ENCODE results near the gene C10orf71. TPM values are rescaled to one million over a fixed set of nuclear protein-coding genes. Genes with fewer than 3 reads are reported as not detected.

Gene C10orf71
- total and polyA plus RNA-seq, 12 donors: 0.08 to 0.10 TPM; not detected in 10

DNA sequence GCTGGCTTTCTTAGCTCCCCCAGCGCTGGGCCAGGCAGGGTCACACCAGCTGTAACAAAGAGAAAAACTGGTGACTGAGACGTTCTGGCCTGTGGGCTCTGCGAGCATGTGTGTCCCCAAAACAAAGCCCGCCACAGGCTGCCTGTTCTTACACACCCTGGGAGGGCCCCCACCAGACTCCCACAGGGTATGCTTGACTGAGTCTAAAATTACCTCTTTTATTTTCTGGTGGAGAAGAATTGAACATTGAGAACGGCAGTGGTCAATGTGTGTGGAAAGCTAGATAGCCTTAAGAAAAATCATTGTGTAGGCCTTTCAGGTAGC lies 808 bp downstream of the C10orf71 start:
- H3K9me3 ChIP-seq (replicated peaks in 1 of 3): no peaks in the 10 kb centered on the region
- H3K36me3 ChIP-seq (replicated peaks in 1 of 2): no peaks in the 10 kb centered on the region
- no peak overlapping the region for H3K4me3 ChIP-seq
- intact Hi-C loops (cut with DNase I): no loop called here
- WGBS, 4 donors: 82 to 95% (median 84%) methylated on average over 3 to 5 of the region's 5 CpGs
- H3K27me3 ChIP-seq: no peaks in the 10 kb centered on the region
- H3K4me1 ChIP-seq (replicated peaks in 1 of 2): no peaks in the 10 kb centered on the region
- no peak for TF ChIP-seq CTCF (IDR thresholded peaks at IDR 0.05)
- TF ChIP-seq POLR2A (IDR thresholded peaks at IDR 0.05): no peak
- no peak for DNase-seq
- H3K27ac ChIP-seq: no peak overlapping the region

GRCh38 chr10:49300140-49300974 lies 1.4 kb downstream of the C10orf71 start:
- Histone ChIP-seq H3K27ac (no peak overlapping the region), H3K9me3 (replicated peaks in 1 of 3) (no peaks in the 10 kb centered on the region), H3K4me1 (replicated peaks in 1 of 2) (no peaks in the 10 kb centered on the region), H3K4me3 (no peak overlapping the region), H3K36me3 (replicated peaks in 1 of 2) (no peaks in the 10 kb centered on the region), H3K27me3 (no peaks in the 10 kb centered on the region)
- intact Hi-C loops (cut with DNase I): no loop called here
- peak in 3 of 7 donors; percentile 24 to 57 (median 41) for DNase-seq
- TF ChIP-seq POLR2A (IDR thresholded peaks at IDR 0.05) (no peak), CTCF (IDR thresholded peaks at IDR 0.05) (no peak)
- WGBS, 4 donors: 53 to 72% (median 65%) methylated on average over 4 to 6 of the region's 6 CpGs

- DNase-seq: no peak
- 98 to 100% (median 100%) methylated on average over 1 of the region's 1 CpG for WGBS, 4 donors
- intact Hi-C loops (cut with DNase I): no loop called here
- H3K4me3 ChIP-seq: no peak overlapping the region
- TF ChIP-seq CTCF (IDR thresholded peaks at IDR 0.05): no peak
- TF ChIP-seq POLR2A (IDR thresholded peaks at IDR 0.05): no peak
- H3K27ac ChIP-seq: no peak overlapping the region
- no peaks in the 10 kb centered on the region for H3K4me1 ChIP-seq (replicated peaks in 1 of 2)
- H3K27me3 ChIP-seq: no peaks in the 10 kb centered on the region
- no peaks in the 10 kb centered on the region for H3K9me3 ChIP-seq (replicated peaks in 1 of 3)
- H3K36me3 ChIP-seq (replicated peaks in 1 of 2): no peaks in the 10 kb centered on the region
Measured at GRCh38 chr10:49301302-49301701, 2.3 kb downstream of the C10orf71 start.

- no peaks in the 10 kb centered on the region for H3K27me3 ChIP-seq
- H3K27ac ChIP-seq: no peak overlapping the region
- TF ChIP-seq CTCF (IDR thresholded peaks at IDR 0.05): no peak
- no peaks in the 10 kb centered on the region for H3K9me3 ChIP-seq (replicated peaks in 1 of 3)
- H3K36me3 ChIP-seq (replicated peaks in 1 of 2): no peaks in the 10 kb centered on the region
- no peak for DNase-seq
- H3K4me3 ChIP-seq: no peak overlapping the region
- H3K4me1 ChIP-seq (replicated peaks in 1 of 2): no peaks in the 10 kb centered on the region
- intact Hi-C loops (cut with DNase I): no loop called here
- 59 to 92% (median 79%) methylated on average over 2 of the region's 2 CpGs for WGBS, 4 donors
Measured at GRCh38 chr10:49302088-49302487, 3.1 kb downstream of the C10orf71 start.
